HepG2 (cell line): Measurements from ENCODE around the gene FRMD1. TPM values are rescaled to one million over a fixed set of nuclear protein-coding genes. Genes with fewer than 3 reads are reported as not detected.

Source experiments
- ATAC-seq: fragments of 200-7000 bp; cut with Tn5 transposase; 3 replicates; pipeline ENCODE4 v1.9.1; 2020; ENCODE audit warnings: mild to moderate bottlenecking, moderate library complexity
- BruUV-seq: library from RNA; stranded (reverse); fragments of 400-500 nt; replicated peaks from 2 replicates; lab custom pipeline; 2021; lab: Mats Ljungman, UMichigan
- CTCF ChIA-PET: fragments of 300-600 bp; formaldehyde crosslinking; extraction: SDS; loops from one replicate; lab custom pipeline; 2021; ENCODE audit warnings: low total read pairs, inconsistent platforms, low intra/inter-chr PET ratio; lab: Yijun Ruan, JAX
- POLR2A ChIA-PET: fragments of 350-600 bp; sonication (Branson Sonifier 250); formaldehyde crosslinking; loops from one replicate; lab custom pipeline; 2020; ENCODE audit warnings: antibody characterized with exemption, inconsistent platforms; lab: Yijun Ruan, JAX
- DNase-seq: peaks from one replicate; pipeline ENCODE4 v3.0.0-alpha.2; 2015; ENCODE audit warnings: low spot score
- FAIRE-seq: peaks from 3 replicates; lab custom pipeline; 2011; peaks lifted over from hg19 to GRCh38; lab: Jason Lieb, UNC
- H2AFZ ChIP-seq: one replicate; pipeline ENCODE4 v1.6.1; 2011; ENCODE audit warnings: low read length, inconsistent platforms
- H3K27ac ChIP-seq: fragments of 300-600 bp; 3 replicates; pipeline ENCODE4 v1.8.0; 2011; ENCODE audit warnings: mixed run types, mild to moderate bottlenecking, mixed read lengths, low read length, inconsistent platforms; ENCODE audit not compliant: insufficient read depth; ENCODE audit errors: extremely low read length
- H3K27me3 ChIP-seq, 2 experiments: fragments of 200-600 bp in 1 of 2; 2 replicates in 1 of 2; 3 replicates in 1 of 2; pipeline versions ENCODE4 v1.6.0 to v1.8.0; 2011; ENCODE audit warnings: low read length in 2 of 2, mild to moderate bottlenecking in 2 of 2, moderate library complexity in 2 of 2, inconsistent platforms in 1 of 2; ENCODE audit not compliant: insufficient read depth in 2 of 2, control insufficient read depth in 1 of 2
- H3K36me3 ChIP-seq, 2 experiments: fragments of 200-600 bp in 1 of 2; replicated peaks in 1 of 2; 2 replicates in 1 of 2; 3 replicates in 1 of 2; pipeline versions ENCODE4 v1.5.1 to v1.8.0; 2011; ENCODE audit warnings: low read length in 2 of 2, inconsistent platforms in 1 of 2; ENCODE audit not compliant: insufficient read depth in 2 of 2, control insufficient read depth in 1 of 2
- H3K4me1 ChIP-seq: 2 replicates; pipeline ENCODE4 v1.5.1; 2012; ENCODE audit warnings: low read length, inconsistent platforms; ENCODE audit not compliant: insufficient read depth
- H3K4me2 ChIP-seq: 2 replicates; pipeline ENCODE4 v1.6.0; 2011; ENCODE audit warnings: low read depth, low read length, inconsistent platforms
- H3K4me3 ChIP-seq, 3 experiments: fragments of 200-600 bp in 1 of 3; sonication (generic), shearing (Covaris generic) in 1 of 3; replicated peaks in 1 of 3; 2 replicates each; pipeline ENCODE4 v1.5.1; 2011 to 2016; ENCODE audit warnings: low read length in 3 of 3, inconsistent platforms in 2 of 3, low read depth in 2 of 3, mild to moderate bottlenecking in 2 of 3, control low read depth in 1 of 3, mixed read lengths in 1 of 3; ENCODE audit not compliant: insufficient read depth in 1 of 3
- H3K79me2 ChIP-seq: one replicate; pipeline ENCODE4 v1.6.1; 2011; ENCODE audit warnings: low read length, inconsistent platforms; ENCODE audit not compliant: insufficient read depth
- H3K9ac ChIP-seq: 2 replicates; pipeline ENCODE4 v1.6.0; 2011; ENCODE audit warnings: mild to moderate bottlenecking, low read depth, low read length, inconsistent platforms; ENCODE audit not compliant: insufficient read depth
- H3K9me3 ChIP-seq: 2 replicates; pipeline ENCODE4 v1.5.1; 2012; ENCODE audit warnings: mild to moderate bottlenecking, low read length
- H4K20me1 ChIP-seq: 2 replicates; pipeline ENCODE4 v1.6.0; 2011; ENCODE audit warnings: inconsistent platforms, mild to moderate bottlenecking, low read length, moderate library complexity; ENCODE audit not compliant: insufficient read depth
- ATF4 ChIP-seq, 2 experiments: fragments of 450-650 bp in 1 of 2; sonication (generic) in 1 of 2; formaldehyde crosslinking; IDR thresholded peaks; 2 replicates each; pipeline versions ENCODE4 v1.5.0 to v1.8.0; 2020 to 2022; ENCODE audit warnings: mild to moderate bottlenecking in 1 of 2, missing genetic modification reagents in 1 of 2
- CBX5 ChIP-seq: sonication (generic); formaldehyde crosslinking; IDR thresholded peaks from 2 replicates; pipeline ENCODE4 v1.4.0; 2020; ENCODE audit warnings: missing genetic modification reagents, borderline replicate concordance
- GATAD1 ChIP-seq: IDR thresholded peaks from 2 replicates; pipeline ENCODE4 v1.6.1; 2016; ENCODE audit warnings: missing genetic modification reagents, missing compliant biosample characterization
- HBP1 ChIP-seq: IDR thresholded peaks from 2 replicates; pipeline ENCODE4 v1.6.1; 2016; ENCODE audit warnings: low read depth, control low read depth
- HNRNPUL1 ChIP-seq: fragments of 200-400 bp; formaldehyde crosslinking; IDR thresholded peaks from 2 replicates; pipeline ENCODE4 v1.6.1; 2017; ENCODE audit warnings: low read depth, mild to moderate bottlenecking, low read length, moderate library complexity
- IKZF1 ChIP-seq: fragments of 450-650 bp; IDR thresholded peaks from 2 replicates; pipeline ENCODE4 v1.7.1; 2016
- NFIB ChIP-seq: sonication (generic); formaldehyde crosslinking; IDR thresholded peaks from 2 replicates; pipeline ENCODE4 v1.9.0; 2021; ENCODE audit warnings: missing genetic modification reagents, mild to moderate bottlenecking, borderline replicate concordance
- NR2C2 ChIP-seq: sonication (generic); formaldehyde crosslinking; IDR thresholded peaks from 2 replicates; pipeline ENCODE4 v1.4.0; 2020; ENCODE audit warnings: missing genetic modification reagents, mild to moderate bottlenecking, moderate library complexity, borderline replicate concordance
- NR2F6 ChIP-seq, 2 experiments: IDR thresholded peaks; 2 replicates each; pipeline ENCODE4 v1.6.1; 2016; ENCODE audit warnings: antibody characterized with exemption in 1 of 2, mild to moderate bottlenecking in 1 of 2
- RARA ChIP-seq: IDR thresholded peaks from 2 replicates; pipeline ENCODE4 v1.6.1; 2016; ENCODE audit warnings: missing genetic modification reagents, missing compliant biosample characterization
- ZNF441 ChIP-seq: sonication (generic); formaldehyde crosslinking; IDR thresholded peaks from 2 replicates; pipeline ENCODE4 v1.7.0; 2021; ENCODE audit warnings: missing genetic modification reagents, borderline replicate concordance
- ZNF75D ChIP-seq: sonication (generic); formaldehyde crosslinking; IDR thresholded peaks from 2 replicates; pipeline ENCODE4 v1.8.1; 2023; ENCODE audit warnings: missing genetic modification reagents, mild to moderate bottlenecking, borderline replicate concordance
- ZNF878 ChIP-seq: sonication (generic); formaldehyde crosslinking; IDR thresholded peaks from 2 replicates; pipeline ENCODE4 v1.8.1; 2023; ENCODE audit warnings: mild to moderate bottlenecking, missing genetic modification reagents, moderate library complexity
- ZSCAN31 ChIP-seq: sonication (generic); formaldehyde crosslinking; IDR thresholded peaks from 2 replicates; pipeline ENCODE4 v1.5.0; 2020; ENCODE audit warnings: low read depth, mild to moderate bottlenecking, missing genetic modification reagents
- WGBS: methylation state at CpG from one replicate; pipeline ENCODE4 v1.1.6; 2017; ENCODE audit warnings: low lambda C conversion rate; 5-methylcytosine and 5-hydroxymethylcytosine counted together
- in situ Hi-C: cut with HindIII; loops from 2 replicates; pipeline ENCODE4 v1.10.0; 2017; ENCODE audit warnings: low pct_unique_long_range_greater_than_20kb; ENCODE audit not compliant: extremely low pct_ligation_motif_present
- intact Hi-C: fragments of 100-400 bp; cut with micrococcal nuclease; formaldehyde crosslinking; loops from one replicate; pipeline ENCODE4 v1.10.0; 2022; ENCODE audit not compliant: unreplicated experiment
- polyA plus RNA-seq, 8 experiments: library from polyadenylated mRNA; depleted of rRNA in 3 of 8; stranded (reverse) in 7 of 8; unstranded in 1 of 8; fragments of >200 nt; fragmentation: Illumina TruSeq in 4 of 8; extraction: Trizol in 4 of 8; gene quantifications; 2 replicates each; pipeline versions ENCODE4 v1.2.1 to v1.2.3, GENCODE V29; 2011 to 2016; ENCODE audit warnings: low read depth in 4 of 8, missing spikeins in 1 of 8, mixed read lengths in 1 of 8; ENCODE audit not compliant: insufficient read depth in 1 of 8
- total RNA-seq, 5 experiments: library from RNA; depleted of rRNA; stranded (reverse); fragments of >200 nt; fragmentation: Illumina TruSeq; extraction: Trizol; gene quantifications; 2 replicates each; pipeline ENCODE4 v1.2.3, GENCODE V29; 2016; ENCODE audit warnings: low read depth in 1 of 5

FRMD1 gene
- total and polyA plus RNA-seq, 2 of the 13 experiments (the other 11 are each of a cell fraction or from before 2014, with no cell fraction given): 0.01 TPM; not detected in 1

- peak; percentile 18 for FAIRE-seq
- peak; percentile 65 for ATAC-seq
- Histone ChIP-seq H3K79me2 (no peaks in the 10 kb centered on the region), H2AFZ (no peak overlapping the region), H3K9me3 (no peaks in the 10 kb centered on the region), H3K9ac (no peak overlapping the region)
- intact Hi-C loops: no loop called here
- 32% methylated on average over 7 of the region's 7 CpGs for WGBS
- DNase-seq: no peak
- 0 out of 2 replicates have a peak, but pooled peaks have one; percentile 10 for TF ChIP-seq NR2F6 (IDR thresholded peaks at IDR 0.05)
- no peak for TF ChIP-seq NR2F6 (CRISPR knock-in tag; IDR thresholded peaks at IDR 0.05)
- peak; percentile 54; the same call in 1 of the 2 replicates for TF ChIP-seq RARA
- no peak for TF ChIP-seq GATAD1 (CRISPR knock-in tag)
- TF ChIP-seq, all 625 proteins: peak for 2
- ChIA-PET POLR2A (interaction anchor here (0.9 kb wide), 1 partner anchor 89 kb away, joined by 4 read pairs; no protein-coding TSS in a partner anchor), CTCF (no interaction called here)
- peaks cover 0 to 3% of the 10 kb centered on the region in 2 experiments; a peak in 1 of 5 replicates for H3K27me3 ChIP-seq
- H4K20me1 ChIP-seq: no peaks in the 10 kb centered on the region
- no peak overlapping the region for H3K27ac ChIP-seq
- BruUV-seq: no TSS peak
- no peaks in the 10 kb centered on the region for H3K36me3 ChIP-seq
- no peak overlapping the region for H3K4me3 ChIP-seq
- in situ Hi-C loops: no loop called here
- peaks cover 38% of the 10 kb centered on the region for H3K4me1 ChIP-seq
- no peak overlapping the region for H3K4me2 ChIP-seq
Observed at GRCh38 chr6:168022488-168023321, 56.3 kb downstream of the FRMD1 start.

- no TSS peak for BruUV-seq
- H3K4me3 ChIP-seq: no peak overlapping the region
- no peaks in the 10 kb centered on the region for H4K20me1 ChIP-seq
- peaks cover 49% of the 10 kb centered on the region for H3K4me1 ChIP-seq
- 29% methylated on average over 5 of the region's 5 CpGs for WGBS
- DNase-seq: no peak
- no peak overlapping the region for H3K4me2 ChIP-seq
- no peak overlapping the region for H3K9ac ChIP-seq
- intact Hi-C loops: no loop called here
- in situ Hi-C loops: no loop called here
- ChIA-PET CTCF (no interaction called here), POLR2A (no interaction called here)
- no peak for FAIRE-seq
- H3K27me3 ChIP-seq: peaks cover 0 to 9% of the 10 kb centered on the region in 2 experiments; a peak in 2 of 5 replicates
- no peaks in the 10 kb centered on the region for H3K9me3 ChIP-seq
- no peaks in the 10 kb centered on the region for H3K79me2 ChIP-seq
- H2AFZ ChIP-seq: no peak overlapping the region
- H3K27ac ChIP-seq: no peak overlapping the region
- no peaks in the 10 kb centered on the region for H3K36me3 ChIP-seq
- no peak for ATAC-seq
- TF ChIP-seq ZNF75D (CRISPR knock-in tag) (no peak), HBP1 (CRISPR knock-in tag) (no peak), CBX5 (CRISPR knock-in tag) (no peak), ZSCAN31 (no peak), HNRNPUL1 (no peak), NR2C2 (CRISPR knock-in tag) (no peak), ZNF441 (CRISPR knock-in tag) (no peak), NFIB (CRISPR knock-in tag) (no peak), IKZF1 (no peak), ATF4 (CRISPR knock-in tag; IDR thresholded peaks at IDR 0.05) (no peak), ZNF878 (no peak)
Observed at GRCh38 chr6:168021581-168021980, 57.4 kb downstream of the FRMD1 start.
